Endothelial cell of umbilical vein (primary cell): ENCODE measurements around the gene PKNOX2. TPM values are rescaled to one million over a fixed set of nuclear protein-coding genes. Genes with fewer than 3 reads are reported as not detected.

Experiments
- BruUV-seq: library from RNA; stranded (reverse); fragments of 400-500 nt; replicated peaks from 2 replicates; lab custom pipeline; 2021; lab: Mats Ljungman, UMichigan
- CTCF ChIA-PET: fragments of 300-600, 350-600 bp; sonication (Branson Sonifier 250); formaldehyde crosslinking; loops from one replicate; lab custom pipeline; 2021; ENCODE audit warnings: antibody characterized with exemption, inconsistent platforms; lab: Charles Lee
- POLR2A ChIA-PET: fragments of 300-600, 350-600 bp; sonication (Branson Sonifier 250); formaldehyde crosslinking; loops from one replicate; lab custom pipeline; 2021; ENCODE audit warnings: antibody characterized with exemption, inconsistent platforms; lab: Charles Lee
- DNase-seq: peaks from one replicate; pipeline ENCODE4 v3.0.0-alpha.2; 2011; ENCODE audit warnings: low read depth, low spot score
- FAIRE-seq: peaks from 2 replicates; lab custom pipeline; 2011; peaks lifted over from hg19 to GRCh38; lab: Jason Lieb, UNC
- H2AFZ ChIP-seq: 2 replicates; pipeline ENCODE4 v1.6.0; 2012; ENCODE audit warnings: low read depth, low read length, control low read depth, inconsistent platforms
- H3K27ac ChIP-seq: 2 replicates; pipeline ENCODE4 v1.5.1; 2011; ENCODE audit warnings: low read depth, mild to moderate bottlenecking, control low read depth, low read length, moderate library complexity; ENCODE audit not compliant: insufficient read depth
- H3K27me3 ChIP-seq, 2 experiments: 2 replicates each; pipeline versions ENCODE4 v1.6.0 to v1.6.1; 2011; ENCODE audit warnings: low read length in 2 of 2, mixed read lengths in 1 of 2; ENCODE audit not compliant: control insufficient read depth in 2 of 2, insufficient read depth in 2 of 2
- H3K36me3 ChIP-seq, 2 experiments: 2 replicates in 1 of 2; 3 replicates in 1 of 2; pipeline ENCODE4 v1.5.1; 2011; ENCODE audit warnings: low read length in 2 of 2, mild to moderate bottlenecking in 1 of 2, moderate library complexity in 1 of 2; ENCODE audit not compliant: control insufficient read depth in 2 of 2, insufficient read depth in 2 of 2; ENCODE audit errors: extremely low read depth in 1 of 2
- H3K4me1 ChIP-seq: 3 replicates; pipeline ENCODE4 v1.5.1; 2011; ENCODE audit warnings: mild to moderate bottlenecking, low read length; ENCODE audit not compliant: control insufficient read depth, insufficient read depth; ENCODE audit errors: extremely low read depth
- H3K4me2 ChIP-seq: 2 replicates; pipeline ENCODE4 v1.6.1; 2011; ENCODE audit warnings: low read length, control low read depth, mixed read lengths; ENCODE audit not compliant: insufficient read depth
- H3K4me3 ChIP-seq, 3 experiments: fragments of 200-600 bp in 1 of 3; sonication (generic), shearing (Covaris generic) in 1 of 3; replicated peaks in 1 of 3; 2 replicates each; pipeline ENCODE4 v1.5.1; 2011 to 2016; ENCODE audit warnings: control low read depth in 3 of 3, low read length in 3 of 3, mild to moderate bottlenecking in 2 of 3, inconsistent platforms in 1 of 3, low read depth in 1 of 3, moderate library complexity in 1 of 3; ENCODE audit not compliant: insufficient read depth in 1 of 3
- H3K79me2 ChIP-seq: 2 replicates; pipeline ENCODE4 v1.6.0; 2012; ENCODE audit warnings: low read length, inconsistent platforms; ENCODE audit not compliant: control insufficient read depth, insufficient read depth
- H3K9ac ChIP-seq: replicated peaks from 2 replicates; pipeline ENCODE3; 2011; ENCODE audit warnings: low read length, control low read depth; ENCODE audit not compliant: insufficient read depth; ENCODE audit errors: extremely low read depth
- H3K9me1 ChIP-seq: replicated peaks from 3 replicates; pipeline ENCODE4 v1.6.0; 2011; ENCODE audit warnings: mild to moderate bottlenecking, low read length; ENCODE audit not compliant: control insufficient read depth, insufficient read depth; ENCODE audit errors: extremely low read depth
- H3K9me3 ChIP-seq: replicated peaks from 2 replicates; pipeline ENCODE4 v1.5.1; 2012; ENCODE audit warnings: low read length, inconsistent platforms; ENCODE audit not compliant: control insufficient read depth, insufficient read depth
- H4K20me1 ChIP-seq: replicated peaks from 2 replicates; pipeline ENCODE3; 2011; ENCODE audit warnings: mild to moderate bottlenecking, low read length; ENCODE audit not compliant: control insufficient read depth, insufficient read depth; ENCODE audit errors: extremely low read depth
- EZH2 ChIP-seq: IDR thresholded peaks from 2 replicates; pipeline ENCODE4 v1.6.1; 2012; ENCODE audit warnings: borderline replicate concordance, low read depth, mild to moderate bottlenecking, moderate library complexity, low read length, inconsistent platforms; ENCODE audit not compliant: severe bottlenecking
- FOS ChIP-seq: IDR thresholded peaks from 2 replicates; pipeline ENCODE4 v1.6.1; 2011; ENCODE audit warnings: mild to moderate bottlenecking, low read length, moderate library complexity, borderline replicate concordance; ENCODE audit not compliant: insufficient read depth
- POLR2A ChIP-seq: IDR thresholded peaks from 2 replicates; pipeline ENCODE4 v1.6.1; 2012; ENCODE audit warnings: low read depth, mild to moderate bottlenecking, control low read depth, low read length
- dilution Hi-C: fragments of 300-500 bp; cut with MboI; formaldehyde crosslinking; loops from one replicate; pipeline ENCODE4 v1.15.0; 2019; ENCODE audit warnings: low sequenced_read_pairs; ENCODE audit not compliant: extremely low pct_ligation_motif_present
- intact Hi-C: fragments of 100-400 bp; cut with micrococcal nuclease; formaldehyde crosslinking; loops from one replicate; pipeline ENCODE4 v1.10.0; 2022
- polyA plus RNA-seq, 4 experiments: library from polyadenylated mRNA; depleted of rRNA in 3 of 4; stranded (reverse) in 3 of 4; unstranded in 1 of 4; fragments of >200 nt; gene quantifications; 2 replicates each; pipeline versions ENCODE4 v1.2.1 to v1.2.3, GENCODE V29; 2011 to 2012; ENCODE audit warnings: missing spikeins in 1 of 4
- total RNA-seq: library from RNA; stranded (reverse); gene quantifications from 2 replicates; pipeline ENCODE4 v1.2.3, GENCODE V29; 2021
- TF ChIP-seq, protein P1 (sequence below), 2 donors: IDR thresholded peaks; 1 replicate in 1 of 2; 2 replicates in 1 of 2; pipeline ENCODE4 v1.5.1; 2011; ENCODE audit warnings: low read length in 2 of 2, mild to moderate bottlenecking in 2 of 2, moderate library complexity in 2 of 2, control low read depth in 1 of 2, inconsistent platforms in 1 of 2, low read depth in 1 of 2; ENCODE audit not compliant: insufficient read depth in 1 of 2; ENCODE audit errors: extremely low read depth in 1 of 2
- TF ChIP-seq, protein P2 (sequence below): IDR thresholded peaks from 2 replicates; pipeline ENCODE4 v1.6.1; 2011; ENCODE audit not compliant: insufficient read depth, insufficient read length

The PKNOX2 gene
- total and polyA plus RNA-seq, 2 donors (not counting 3 experiments of a cell fraction or from before 2014, with no cell fraction given), result 0.11 to 0.91 TPM

DNA sequence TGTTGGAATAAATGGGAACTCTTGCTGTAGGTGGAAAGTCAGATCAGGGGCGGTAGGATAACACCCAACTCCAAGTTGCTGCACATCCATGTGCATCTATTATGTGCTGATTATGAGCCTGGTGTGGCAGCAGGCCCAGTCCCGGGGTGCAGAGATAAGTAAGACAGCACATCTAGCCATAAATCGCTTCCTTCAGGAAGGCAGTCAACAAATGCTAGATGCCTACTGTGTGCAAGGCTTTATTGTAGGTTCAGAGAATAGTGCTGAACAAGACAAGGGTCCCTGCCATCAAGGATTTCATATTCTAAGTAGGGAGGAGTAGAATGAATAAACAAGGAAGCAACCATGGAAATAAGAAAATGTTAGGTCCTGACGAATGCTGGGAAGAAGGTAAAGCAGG is 110.2 kb downstream of the PKNOX2 start:
- Histone ChIP-seq H3K27ac (no peak overlapping the region), H2AFZ (no peak overlapping the region), H3K4me2 (no peak overlapping the region), H4K20me1 (no peaks in the 10 kb centered on the region), H3K9me3 (no peaks in the 10 kb centered on the region), H3K27me3 (peaks cover 8 to 13% of the 10 kb centered on the region in 2 experiments), H3K9ac (no peak overlapping the region), H3K9me1 (no peaks in the 10 kb centered on the region), H3K4me1 (no peaks in the 10 kb centered on the region), H3K36me3 (no peaks in the 10 kb centered on the region), H3K4me3 (no peak overlapping the region), H3K79me2 (no peaks in the 10 kb centered on the region)
- ChIA-PET POLR2A (no interaction called here), CTCF (no interaction called here)
- no peak for DNase-seq
- intact Hi-C loops (no loop called here), dilution Hi-C loops (no loop called here)
- no peak for FAIRE-seq
- BruUV-seq, result no TSS peak
- TF ChIP-seq POLR2A, result no peak
- TF ChIP-seq, protein P1, sequence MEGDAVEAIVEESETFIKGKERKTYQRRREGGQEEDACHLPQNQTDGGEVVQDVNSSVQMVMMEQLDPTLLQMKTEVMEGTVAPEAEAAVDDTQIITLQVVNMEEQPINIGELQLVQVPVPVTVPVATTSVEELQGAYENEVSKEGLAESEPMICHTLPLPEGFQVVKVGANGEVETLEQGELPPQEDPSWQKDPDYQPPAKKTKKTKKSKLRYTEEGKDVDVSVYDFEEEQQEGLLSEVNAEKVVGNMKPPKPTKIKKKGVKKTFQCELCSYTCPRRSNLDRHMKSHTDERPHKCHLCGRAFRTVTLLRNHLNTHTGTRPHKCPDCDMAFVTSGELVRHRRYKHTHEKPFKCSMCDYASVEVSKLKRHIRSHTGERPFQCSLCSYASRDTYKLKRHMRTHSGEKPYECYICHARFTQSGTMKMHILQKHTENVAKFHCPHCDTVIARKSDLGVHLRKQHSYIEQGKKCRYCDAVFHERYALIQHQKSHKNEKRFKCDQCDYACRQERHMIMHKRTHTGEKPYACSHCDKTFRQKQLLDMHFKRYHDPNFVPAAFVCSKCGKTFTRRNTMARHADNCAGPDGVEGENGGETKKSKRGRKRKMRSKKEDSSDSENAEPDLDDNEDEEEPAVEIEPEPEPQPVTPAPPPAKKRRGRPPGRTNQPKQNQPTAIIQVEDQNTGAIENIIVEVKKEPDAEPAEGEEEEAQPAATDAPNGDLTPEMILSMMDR (IDR thresholded peaks at IDR 0.05; ENCODE audit: extremely low read depth in 1 of 2, insufficient read depth in 1 of 2, low read depth in 1 of 2, low read length in 2 of 2), result no peak
- TF ChIP-seq, protein P2, sequence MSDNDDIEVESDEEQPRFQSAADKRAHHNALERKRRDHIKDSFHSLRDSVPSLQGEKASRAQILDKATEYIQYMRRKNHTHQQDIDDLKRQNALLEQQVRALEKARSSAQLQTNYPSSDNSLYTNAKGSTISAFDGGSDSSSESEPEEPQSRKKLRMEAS, result no peak
- no peak for TF ChIP-seq EZH2
- TF ChIP-seq FOS, result no peak
